B cell (primary cell): Measurements from ENCODE around the gene NLRX1. TPM values are rescaled to one million over a fixed set of nuclear protein-coding genes. Genes with fewer than 3 reads are reported as not detected.

ENCODE experiments used
- ATAC-seq: fragments of 200-7000 bp; cut with Tn5 transposase; one replicate; pipeline ENCODE4 v1.10.0; 2021; ENCODE audit warnings: low read depth, mild to moderate bottlenecking, moderate number of reproducible peaks, moderate library complexity
- CTCF ChIA-PET: fragments of 350-600 bp; sonication (Branson Sonifier 250); formaldehyde crosslinking; loops from one replicate; lab custom pipeline; 2021; ENCODE audit warnings: antibody characterized with exemption, inconsistent platforms; lab: Charles Lee
- POLR2A ChIA-PET: fragments of 350-600 bp; sonication (Branson Sonifier 250); formaldehyde crosslinking; loops from one replicate; lab custom pipeline; 2021; ENCODE audit warnings: antibody characterized with exemption; lab: Charles Lee
- DNase-seq: peaks from one replicate; pipeline ENCODE4 v3.0.0; 2013
- H2AFZ ChIP-seq: 2 replicates; pipeline ENCODE4 v1.6.1; 2012; ENCODE audit warnings: mild to moderate bottlenecking, low read depth, low read length; ENCODE audit not compliant: insufficient read depth, poor library complexity, severe bottlenecking
- H3K27ac ChIP-seq, 2 donors: 1 replicate in 1 of 2; 2 replicates in 1 of 2; pipeline ENCODE4 v1.5.1; 2012 to 2013; ENCODE audit warnings: low read length in 2 of 2, mild to moderate bottlenecking in 2 of 2, moderate library complexity in 1 of 2
- H3K27me3 ChIP-seq, 4 experiments: fragments of 200-600 bp in 1 of 4; sonication (generic) in 1 of 4; replicated peaks in 1 of 4; 1 replicate in 2 of 4; 2 replicates in 2 of 4; pipeline versions ENCODE4 v1.6.1 to v1.7.0; 2013 to 2016; ENCODE audit warnings: low read length in 3 of 4, mild to moderate bottlenecking in 2 of 4, mixed read lengths in 1 of 4, moderate library complexity in 1 of 4; ENCODE audit not compliant: insufficient read depth in 4 of 4, control insufficient read depth in 3 of 4; ENCODE audit errors: control extremely low read depth in 1 of 4
- H3K36me3 ChIP-seq, 2 experiments: replicated peaks in 1 of 2; 1 replicate in 1 of 2; 2 replicates in 1 of 2; pipeline versions ENCODE4 v1.6.1 to v1.7.1; 2013; ENCODE audit warnings: low read length in 1 of 2; ENCODE audit not compliant: insufficient read depth in 2 of 2, control insufficient read depth in 1 of 2; ENCODE audit errors: control extremely low read depth in 1 of 2, extremely low read depth in 1 of 2
- H3K4me1 ChIP-seq, 2 donors: fragments of 200-600 bp in 1 of 2; sonication (generic) in 1 of 2; 1 replicate in 1 of 2; 2 replicates in 1 of 2; pipeline versions ENCODE4 v1.5.1 to v1.6.1; 2013 to 2017; ENCODE audit warnings: low read length in 2 of 2; ENCODE audit not compliant: control insufficient read depth in 2 of 2, insufficient read depth in 2 of 2
- H3K4me2 ChIP-seq: replicated peaks from 2 replicates; pipeline ENCODE3; 2012; ENCODE audit warnings: mild to moderate bottlenecking, low read depth, low read length; ENCODE audit not compliant: poor library complexity, severe bottlenecking
- H3K4me3 ChIP-seq, 5 experiments: fragments of 200-600 bp in 1 of 5; sonication (generic) in 1 of 5; 1 replicate in 3 of 5; 2 replicates in 2 of 5; pipeline versions ENCODE4 v1.5.1 to v1.7.0; 2011 to 2016; ENCODE audit warnings: low read length in 4 of 5, mild to moderate bottlenecking in 4 of 5, low read depth in 2 of 5, control low read depth in 1 of 5, moderate library complexity in 1 of 5; ENCODE audit not compliant: insufficient read depth in 1 of 5; ENCODE audit errors: control extremely low read depth in 1 of 5, extremely low read depth in 1 of 5
- H3K79me2 ChIP-seq: fragments of 200-600 bp; sonication (generic); one replicate; pipeline ENCODE4 v1.6.0; 2016; ENCODE audit warnings: low read length; ENCODE audit not compliant: control insufficient read depth, insufficient read depth
- H3K9ac ChIP-seq: fragments of 200-600 bp; sonication (generic); 2 replicates; pipeline ENCODE4 v1.6.1; 2017; ENCODE audit warnings: mild to moderate bottlenecking, low read length, moderate library complexity
- H3K9me3 ChIP-seq, 3 donors: one replicate each; pipeline versions ENCODE4 v1.6.1 to v1.7.1; 2013; ENCODE audit warnings: low read length in 2 of 3; ENCODE audit not compliant: control insufficient read depth in 2 of 3, insufficient read depth in 1 of 3; ENCODE audit errors: control extremely low read depth in 1 of 3
- H4K20me1 ChIP-seq: 2 replicates; pipeline ENCODE4 v1.6.0; 2012; ENCODE audit warnings: mild to moderate bottlenecking, low read length; ENCODE audit not compliant: insufficient read depth, control insufficient read depth, poor library complexity, severe bottlenecking
- H3K27ac Mint-ChIP-seq: one replicate; pipeline ENCODE4 v1.8.0; 2021; ENCODE audit warnings: mixed read lengths
- H3K27me3 Mint-ChIP-seq: one replicate; pipeline ENCODE4 v1.8.0; 2021; ENCODE audit warnings: mixed read lengths
- H3K4me1 Mint-ChIP-seq: one replicate; pipeline ENCODE4 v1.8.0; 2021; ENCODE audit warnings: mixed read lengths
- H3K4me3 Mint-ChIP-seq: one replicate; pipeline ENCODE4 v1.8.0; 2021; ENCODE audit warnings: mixed read lengths
- H3K9me3 Mint-ChIP-seq: one replicate; pipeline ENCODE4 v1.8.0; 2022; ENCODE audit warnings: mixed read lengths; ENCODE audit not compliant: insufficient read depth
- EZH2 ChIP-seq: IDR thresholded peaks from 2 replicates; pipeline ENCODE4 v1.6.1; 2012; ENCODE audit warnings: borderline replicate concordance, low read depth, mild to moderate bottlenecking, moderate library complexity, low read length; ENCODE audit not compliant: insufficient read depth, poor library complexity, severe bottlenecking
- WGBS: methylation state at CpG from one replicate; pipeline ENCODE4 v1.1.5; 2013; ENCODE audit warnings: missing lambda C conversion rate; ENCODE audit not compliant: insufficient coverage; 5-methylcytosine and 5-hydroxymethylcytosine counted together
- intact Hi-C: fragments of 100-400 bp; cut with micrococcal nuclease; formaldehyde crosslinking; loops from one replicate; pipeline ENCODE4 v1.10.0; 2022
- polyA plus RNA-seq: library from polyadenylated mRNA; depleted of rRNA; stranded (reverse); fragments of >200 nt; gene quantifications from 2 replicates; pipeline ENCODE4 v1.2.3, GENCODE V29; 2012
- total RNA-seq, 2 donors: library from RNA; stranded (reverse); fragments of 120-200 nt in 1 of 2; gene quantifications; 1 replicate in 1 of 2; 2 replicates in 1 of 2; pipeline versions ENCODE4 v1.2.3 to v1.2.4, GENCODE V29; 2013 to 2022
- TF ChIP-seq, protein P1 (sequence below): fragments of 200-600 bp; IDR thresholded peaks from one replicate; pipeline ENCODE4 v1.8.0; 2022; ENCODE audit warnings: antibody characterized with exemption, mild to moderate bottlenecking

NLRX1 gene
- total and polyA plus RNA-seq, 2 donors (not counting 1 experiment from before 2014, with no cell fraction given): 6.3 to 10.4 TPM

DNA sequence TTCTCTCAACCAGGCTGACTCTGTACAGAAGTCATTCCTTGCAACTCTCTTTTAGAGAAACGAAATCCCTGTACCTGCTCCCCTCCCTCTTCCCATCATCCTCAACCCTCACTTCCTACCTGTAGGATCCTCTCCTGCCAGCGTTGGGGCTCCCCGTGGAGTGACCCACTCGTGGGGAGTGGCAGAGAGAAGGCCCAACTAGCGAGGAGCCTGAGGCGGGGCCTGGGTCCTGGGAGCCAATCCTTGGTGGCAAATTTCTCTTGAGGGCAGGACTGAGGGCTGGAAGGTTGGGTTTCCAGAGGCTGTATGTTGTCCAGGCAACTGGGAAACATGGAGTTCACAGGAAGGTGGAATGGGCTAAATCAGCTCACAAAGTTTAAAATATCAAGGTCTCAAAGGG lies 27.2 kb downstream of the NLRX1 start:
- no peaks in the 10 kb centered on the region for H3K36me3 ChIP-seq
- intact Hi-C loops: loop anchor here (2.0 to 5.0 kb wide), 2 partner anchors 139 to 503 kb away; partner anchors contain the start of gene HYOU1
- no peak overlapping the region for H2AFZ ChIP-seq
- CTCF ChIA-PET: interaction anchor here (0.5 to 4.8 kb wide), 17 partner anchors 8 to 160 kb away, joined by 3 to 33 read pairs (median 5); partner anchors contain the start of genes CBL, NLRX1 and VPS11
- no peak overlapping the region for H3K9ac ChIP-seq
- no peak for DNase-seq
- no peaks in the 10 kb centered on the region for H3K4me1 ChIP-seq
- POLR2A ChIA-PET: no interaction called here
- Mint-ChIP-seq H3K9me3 (no peaks in the 10 kb centered on the region), H3K4me3 (no peak overlapping the region), H3K27me3 (peaks cover 5% of the 10 kb centered on the region), H3K4me1 (no peaks in the 10 kb centered on the region), H3K27ac (no peak overlapping the region)
- no peak overlapping the region for H3K4me2 ChIP-seq
- H3K4me3 ChIP-seq: no peak overlapping the region
- H3K27me3 ChIP-seq: no peaks in the 10 kb centered on the region
- no peak overlapping the region for H3K27ac ChIP-seq
- H4K20me1 ChIP-seq: no peaks in the 10 kb centered on the region
- H3K79me2 ChIP-seq: no peaks in the 10 kb centered on the region
- WGBS: 73% methylated on average over 3 of the region's 6 CpGs
- ATAC-seq: no peak
- H3K9me3 ChIP-seq: no peaks in the 10 kb centered on the region
- TF ChIP-seq EZH2: no peak

DNA sequence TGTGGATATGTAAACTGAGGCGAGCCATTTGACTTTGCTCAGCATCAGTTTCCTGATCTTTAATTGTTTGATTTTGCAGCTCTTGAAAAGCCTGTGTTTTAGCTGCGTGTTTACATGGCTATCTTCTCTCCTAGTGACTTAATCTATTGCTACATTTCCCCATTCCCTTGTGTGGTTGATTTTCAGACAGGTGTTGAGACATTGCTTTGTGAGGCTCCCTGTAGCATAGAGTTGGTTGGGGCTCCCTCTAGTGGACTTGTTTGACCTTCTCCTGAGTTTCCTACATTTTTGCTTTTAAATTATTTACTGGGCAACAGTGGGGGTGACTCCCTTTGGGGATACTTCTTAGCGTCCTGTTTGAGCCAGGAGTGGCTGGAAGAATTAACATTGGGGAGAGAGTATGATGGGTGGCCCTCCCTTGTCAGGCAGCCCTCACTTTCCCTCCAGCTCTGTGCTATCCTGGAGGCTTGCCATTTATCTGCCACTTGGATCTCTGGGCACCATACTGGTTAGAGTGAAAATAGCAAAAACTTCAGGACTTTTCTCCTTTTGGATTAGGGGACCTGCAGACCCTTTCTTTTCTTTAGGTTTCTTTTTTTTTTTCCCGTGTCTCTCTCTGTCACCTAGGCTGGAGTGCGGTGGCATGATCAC lies 28.4 kb downstream of the NLRX1 start:
- peaks cover 5% of the 10 kb centered on the region for H3K27me3 Mint-ChIP-seq
- Histone ChIP-seq H3K9me3 (no peaks in the 10 kb centered on the region), H3K4me3 (no peak overlapping the region), H4K20me1 (no peaks in the 10 kb centered on the region), H3K36me3 (no peaks in the 10 kb centered on the region), H3K79me2 (no peaks in the 10 kb centered on the region), H2AFZ (no peak overlapping the region), H3K27ac (no peak overlapping the region), H3K4me1 (no peaks in the 10 kb centered on the region), H3K4me2 (no peak overlapping the region), H3K9ac (no peak overlapping the region), H3K27me3 (no peaks in the 10 kb centered on the region)
- TF ChIP-seq EZH2: no peak
- TF ChIP-seq, protein P1, sequence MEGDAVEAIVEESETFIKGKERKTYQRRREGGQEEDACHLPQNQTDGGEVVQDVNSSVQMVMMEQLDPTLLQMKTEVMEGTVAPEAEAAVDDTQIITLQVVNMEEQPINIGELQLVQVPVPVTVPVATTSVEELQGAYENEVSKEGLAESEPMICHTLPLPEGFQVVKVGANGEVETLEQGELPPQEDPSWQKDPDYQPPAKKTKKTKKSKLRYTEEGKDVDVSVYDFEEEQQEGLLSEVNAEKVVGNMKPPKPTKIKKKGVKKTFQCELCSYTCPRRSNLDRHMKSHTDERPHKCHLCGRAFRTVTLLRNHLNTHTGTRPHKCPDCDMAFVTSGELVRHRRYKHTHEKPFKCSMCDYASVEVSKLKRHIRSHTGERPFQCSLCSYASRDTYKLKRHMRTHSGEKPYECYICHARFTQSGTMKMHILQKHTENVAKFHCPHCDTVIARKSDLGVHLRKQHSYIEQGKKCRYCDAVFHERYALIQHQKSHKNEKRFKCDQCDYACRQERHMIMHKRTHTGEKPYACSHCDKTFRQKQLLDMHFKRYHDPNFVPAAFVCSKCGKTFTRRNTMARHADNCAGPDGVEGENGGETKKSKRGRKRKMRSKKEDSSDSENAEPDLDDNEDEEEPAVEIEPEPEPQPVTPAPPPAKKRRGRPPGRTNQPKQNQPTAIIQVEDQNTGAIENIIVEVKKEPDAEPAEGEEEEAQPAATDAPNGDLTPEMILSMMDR: peak; percentile 84
- intact Hi-C loops: loop anchor here (1.0 to 5.0 kb wide), 6 partner anchors 8 to 505 kb away; partner anchors contain the start of genes HYOU1, NLRX1 and VPS11
- DNase-seq (peak; percentile 87), ATAC-seq (peak; percentile 96)
- WGBS: 80% methylated on average over 3 of the region's 5 CpGs
- no peak overlapping the region for H3K4me3 Mint-ChIP-seq
- ChIA-PET CTCF (interaction anchor here (0.7 to 4.8 kb wide), 31 partner anchors 9 to 561 kb away, joined by 3 to 33 read pairs (median 4); partner anchors contain the start of genes CBL, NLRX1 and VPS11), POLR2A (interaction anchor here (0.6 kb wide), 1 partner anchor 17 kb away, joined by 3 read pairs; no protein-coding TSS in a partner anchor)
- H3K27ac Mint-ChIP-seq: no peak overlapping the region
- no peaks in the 10 kb centered on the region for H3K9me3 Mint-ChIP-seq
- H3K4me1 Mint-ChIP-seq: no peaks in the 10 kb centered on the region
